Small intestine (tissue), 7 donors: ENCODE results near the gene TMBIM4. TPM values are rescaled to one million over a fixed set of nuclear protein-coding genes. Genes with fewer than 3 reads are reported as not detected.
"Not testable (repeated sequence)": the region's sequence is repeated elsewhere in the genome, so short reads cannot be mapped to it uniquely, and the experiment has no call there.

Experiments used
- DNase-seq, 2 donors: peaks; one replicate each; pipeline versions ENCODE4 v3.0.0 to v3.0.0-alpha.2; 2013
- FAIRE-seq: peaks from 2 replicates; lab custom pipeline; 2012; peaks lifted over from hg19 to GRCh38; lab: Jason Lieb, UNC
- H3K27ac ChIP-seq, 3 donors: one replicate each; pipeline ENCODE4 v1.5.1; 2013; ENCODE audit warnings: low read length in 2 of 3, mild to moderate bottlenecking in 2 of 3, control low read depth in 1 of 3, inconsistent platforms in 1 of 3, low read depth in 1 of 3, moderate library complexity in 1 of 3
- H3K27me3 ChIP-seq, 3 donors: one replicate each; pipeline ENCODE4 v1.6.1; 2013; ENCODE audit warnings: low read length in 3 of 3, inconsistent platforms in 1 of 3; ENCODE audit not compliant: control insufficient read depth in 3 of 3, insufficient read depth in 3 of 3
- H3K36me3 ChIP-seq, 3 donors: one replicate each; pipeline ENCODE4 v1.6.1; 2013; ENCODE audit warnings: low read length in 3 of 3, inconsistent platforms in 1 of 3, low read depth in 1 of 3, mild to moderate bottlenecking in 1 of 3, moderate library complexity in 1 of 3; ENCODE audit not compliant: control insufficient read depth in 3 of 3, insufficient read depth in 2 of 3
- H3K4me1 ChIP-seq, 3 donors: one replicate each; pipeline ENCODE4 v1.6.1; 2013; ENCODE audit warnings: low read length in 2 of 3, inconsistent platforms in 1 of 3, low read depth in 1 of 3, mild to moderate bottlenecking in 1 of 3, moderate library complexity in 1 of 3; ENCODE audit not compliant: control insufficient read depth in 3 of 3, insufficient read depth in 2 of 3
- H3K4me3 ChIP-seq, 3 donors: one replicate each; pipeline ENCODE4 v1.5.1; 2013; ENCODE audit warnings: low read length in 3 of 3, control low read depth in 1 of 3, inconsistent platforms in 1 of 3, low read depth in 1 of 3, mild to moderate bottlenecking in 1 of 3, moderate library complexity in 1 of 3
- H3K9me3 ChIP-seq, 2 donors: one replicate each; pipeline ENCODE4 v1.6.1; 2013; ENCODE audit warnings: low read depth in 1 of 2, low read length in 1 of 2; ENCODE audit not compliant: control insufficient read depth in 2 of 2, insufficient read depth in 1 of 2
- WGBS, 3 donors: extraction: QIAGEN DNeasy Blood & Tissue Kit; methylation state at CpG; one replicate each; pipeline ENCODE4 v1.1.7; 2013; 5-methylcytosine and 5-hydroxymethylcytosine counted together
- polyA plus RNA-seq, 4 donors: library from polyadenylated mRNA; stranded (reverse) in 3 of 4; unstranded in 1 of 4; fragments of 200-250 nt in 3 of 4; fragments of 120-200 nt in 1 of 4; gene quantifications; one replicate each; pipeline versions ENCODE4 v1.2.1 to v1.2.3, GENCODE V29; 2013
- donor health status: healthy with polysubstance abuse.
- donor health status: control.
- donor health status: control.
- donor health status: Bipolar disorder and iron deficiency.
- donor health status: healthy.

The TMBIM4 gene
- polyA plus RNA-seq, 4 donors: 45.7 to 165 (median 101) TPM

DNA sequence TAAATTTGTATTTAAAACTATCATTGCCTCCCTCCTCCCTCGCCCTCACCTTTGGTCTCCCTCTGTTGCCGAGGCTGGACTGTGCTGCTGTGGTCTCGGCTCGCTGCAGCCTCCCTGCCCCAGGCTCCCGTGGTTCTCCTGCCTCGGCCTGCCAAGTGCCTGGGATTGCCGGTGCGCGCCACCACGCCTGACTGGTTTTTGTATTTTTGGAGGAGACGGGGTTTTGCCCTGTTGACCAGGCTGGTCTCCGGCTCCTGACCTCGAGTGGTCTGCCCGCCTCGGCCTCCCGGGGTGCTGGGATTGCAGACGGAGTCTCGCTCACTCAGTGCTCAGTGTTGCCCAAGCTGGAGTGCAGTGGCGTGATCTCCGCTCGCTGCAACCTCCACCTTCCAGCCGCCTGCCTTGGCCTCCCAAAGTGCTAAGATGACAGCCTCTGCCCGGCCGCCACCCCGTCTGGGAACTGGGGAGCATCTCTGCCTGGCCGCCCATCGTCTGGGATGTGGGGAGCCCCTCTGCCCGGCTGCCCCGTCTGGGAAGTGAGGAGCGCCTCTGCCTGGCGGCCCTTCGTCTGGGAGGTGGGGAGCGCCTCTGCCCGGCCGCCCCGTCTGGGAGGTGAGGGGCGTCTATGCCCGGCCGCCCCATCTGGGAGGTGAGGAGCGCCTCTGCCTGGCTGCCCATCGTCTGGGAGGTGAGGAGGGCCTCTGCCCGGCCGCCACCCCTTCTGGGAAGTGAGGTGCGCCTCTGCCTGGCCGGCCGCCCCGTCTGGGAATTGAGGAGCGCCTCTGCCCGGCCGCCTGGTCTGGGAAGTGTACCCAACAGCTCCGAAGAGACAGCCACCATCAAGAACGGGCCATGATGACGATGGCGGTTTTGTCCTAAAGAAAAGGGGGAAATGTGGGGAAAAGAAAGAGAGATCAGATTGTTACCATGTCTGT lies 4.9 kb upstream of the TMBIM4 start:
- H3K9me3 ChIP-seq, H3K27ac ChIP-seq, FAIRE-seq, H3K4me3 ChIP-seq, H3K27me3 ChIP-seq, DNase-seq, H3K36me3 ChIP-seq, H3K4me1 ChIP-seq: not testable (repeated sequence)
- 94 to 96% (median 95%) methylated on average over 44 to 54 of the region's 54 CpGs for WGBS, 3 donors

DNA sequence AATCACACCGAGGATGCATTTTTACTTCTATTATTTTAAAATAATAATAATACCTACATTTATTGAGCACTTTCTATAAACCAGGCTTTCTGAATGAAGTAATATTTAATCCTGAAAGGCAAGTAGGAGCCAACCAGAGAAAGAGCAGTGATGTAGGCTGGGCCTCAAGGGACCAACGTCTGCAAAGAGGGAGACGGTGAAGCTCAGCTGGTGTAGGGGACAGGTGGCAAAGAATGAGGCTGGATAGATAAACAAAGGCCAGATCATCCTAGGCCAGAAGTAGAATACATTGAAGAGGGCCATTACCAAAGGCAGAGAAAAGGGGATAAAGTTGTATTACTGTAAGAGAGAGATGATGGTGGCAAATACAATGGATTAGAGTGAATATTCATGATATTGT lies 810 bp upstream of the TMBIM4 start:
- no peak for DNase-seq
- peaks cover 0 to 4% (median 0%) of the 10 kb centered on the region in 3 donors for H3K4me1 ChIP-seq
- H3K4me3 ChIP-seq: peak overlapping the region in 1 of 3 donors; percentile 87
- peaks cover 0 to 6% (median 0%) of the 10 kb centered on the region in 3 donors for H3K36me3 ChIP-seq
- H3K9me3 ChIP-seq: peaks cover 0 to 5% of the 10 kb centered on the region in 2 donors
- no peaks in the 10 kb centered on the region for H3K27me3 ChIP-seq
- WGBS, 3 donors: 93 to 98% (median 94%) methylated on average over 3 of the region's 3 CpGs
- FAIRE-seq: no peak
- H3K27ac ChIP-seq: peak overlapping the region in 1 of 3 donors; percentile 99

DNA sequence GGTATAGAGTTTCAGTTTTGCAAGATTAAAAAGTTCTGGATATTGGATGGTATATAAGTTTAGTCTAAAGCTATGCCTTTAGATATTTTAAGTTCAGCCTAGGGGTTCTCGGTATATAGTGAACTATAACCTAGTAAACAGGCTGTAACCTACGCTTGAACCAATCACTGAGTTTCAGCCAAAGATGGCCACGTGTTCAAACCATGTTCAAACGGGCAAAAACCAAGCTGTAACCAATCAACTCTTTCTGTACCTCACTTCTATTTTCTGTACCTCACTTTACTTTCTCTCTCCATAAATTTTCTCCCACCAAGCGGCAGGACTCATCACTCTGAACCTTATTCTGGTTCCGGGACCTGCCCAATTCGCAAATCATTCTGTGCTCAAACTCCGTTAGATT lies 1.4 kb downstream of the TMBIM4 start:
- FAIRE-seq: no peak
- Histone ChIP-seq H3K9me3 (peaks cover 0 to 6% of the 10 kb centered on the region in 2 donors), H3K27me3 (no peaks in the 10 kb centered on the region), H3K27ac (peak overlapping the region; percentile 4 to 99 (median 32)), H3K4me1 (peaks cover 0 to 4% (median 0%) of the 10 kb centered on the region in 3 donors), H3K4me3 (peak overlapping the region in 2 of 3 donors; percentile 23 to 87), H3K36me3 (peaks cover 0 to 6% (median 0%) of the 10 kb centered on the region in 3 donors)
- 76 to 79% (median 78%) methylated on average over 8 of the region's 8 CpGs for WGBS, 3 donors
- DNase-seq: no peak

DNA sequence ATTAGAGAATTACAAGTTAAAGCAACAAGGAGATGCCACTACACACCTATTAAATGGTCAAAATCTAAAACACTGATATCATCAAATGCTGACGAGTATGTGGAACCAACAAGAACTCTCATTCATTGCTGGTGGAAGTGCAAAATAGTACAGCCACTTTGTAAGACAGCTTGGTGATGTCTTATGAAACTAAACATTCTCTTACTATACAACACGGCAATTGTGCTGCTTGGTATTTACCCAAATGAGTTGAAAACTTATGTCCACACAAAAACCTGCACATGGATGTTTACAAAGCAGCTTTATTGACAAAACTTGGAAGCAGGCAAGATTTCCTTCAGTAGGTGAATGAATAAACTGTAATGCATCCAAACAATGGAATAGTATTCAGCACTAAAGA lies 3.2 kb downstream of the TMBIM4 start:
- no peak overlapping the region for H3K4me3 ChIP-seq
- peaks cover 0 to 6% (median 0%) of the 10 kb centered on the region in 3 donors for H3K36me3 ChIP-seq
- WGBS, 3 donors: 89 to 93% (median 91%) methylated on average over 2 of the region's 2 CpGs
- peaks cover 0 to 4% (median 3%) of the 10 kb centered on the region in 3 donors for H3K4me1 ChIP-seq
- H3K9me3 ChIP-seq: peaks cover 0 to 6% of the 10 kb centered on the region in 2 donors
- FAIRE-seq: no peak
- H3K27ac ChIP-seq: no peak overlapping the region
- H3K27me3 ChIP-seq: no peaks in the 10 kb centered on the region
- DNase-seq: no peak

- Histone ChIP-seq H3K9me3 (peaks cover 0 to 14% of the 10 kb centered on the region in 2 donors), H3K4me3 (no peak overlapping the region), H3K4me1 (peaks cover 0 to 3% (median 3%) of the 10 kb centered on the region in 3 donors), H3K27ac (no peak overlapping the region), H3K36me3 (peaks cover 4 to 15% (median 4%) of the 10 kb centered on the region in 3 donors), H3K27me3 (no peaks in the 10 kb centered on the region)
- no peak for FAIRE-seq
- 96 to 98% (median 97%) methylated on average over 2 of the region's 2 CpGs for WGBS, 3 donors
- no peak for DNase-seq
Measured at GRCh38 chr12:66165141-66165540, 4.7 kb downstream of the TMBIM4 start.

- Histone ChIP-seq H3K27ac (no peak overlapping the region), H3K36me3 (peaks cover 4 to 18% (median 6%) of the 10 kb centered on the region in 3 donors), H3K9me3 (peaks cover 0 to 20% of the 10 kb centered on the region in 2 donors), H3K27me3 (no peaks in the 10 kb centered on the region), H3K4me3 (no peak overlapping the region), H3K4me1 (peaks cover 0 to 3% (median 3%) of the 10 kb centered on the region in 3 donors)
- 90 to 92% (median 91%) methylated on average over 3 of the region's 3 CpGs for WGBS, 3 donors
- DNase-seq: no peak
- FAIRE-seq: no peak
Measured at GRCh38 chr12:66164349-66164821, 5.4 kb downstream of the TMBIM4 start.

DNA sequence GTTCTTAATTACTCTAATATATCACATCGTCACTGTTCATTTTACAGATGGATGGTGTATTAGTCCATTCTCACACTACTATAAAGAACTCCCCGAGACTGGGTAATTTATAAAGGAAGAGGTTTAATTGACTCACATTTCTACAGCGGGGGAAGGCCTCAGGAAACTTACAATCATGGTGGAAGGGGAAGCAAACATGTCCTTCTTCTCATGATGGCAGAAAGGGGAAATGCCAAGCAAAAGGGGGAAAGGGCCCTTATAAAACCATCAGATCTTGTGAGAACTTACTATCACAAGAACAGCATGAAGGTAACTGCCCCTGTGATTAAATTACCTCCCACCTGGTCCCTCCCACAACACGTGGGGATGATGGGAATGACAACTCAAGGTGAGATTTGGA lies 6.5 kb downstream of the TMBIM4 start:
- no peak for FAIRE-seq
- peaks cover 0 to 3% (median 0%) of the 10 kb centered on the region in 3 donors for H3K4me1 ChIP-seq
- WGBS, 3 donors: 65 to 77% (median 70%) methylated on average over 4 of the region's 4 CpGs

DNA sequence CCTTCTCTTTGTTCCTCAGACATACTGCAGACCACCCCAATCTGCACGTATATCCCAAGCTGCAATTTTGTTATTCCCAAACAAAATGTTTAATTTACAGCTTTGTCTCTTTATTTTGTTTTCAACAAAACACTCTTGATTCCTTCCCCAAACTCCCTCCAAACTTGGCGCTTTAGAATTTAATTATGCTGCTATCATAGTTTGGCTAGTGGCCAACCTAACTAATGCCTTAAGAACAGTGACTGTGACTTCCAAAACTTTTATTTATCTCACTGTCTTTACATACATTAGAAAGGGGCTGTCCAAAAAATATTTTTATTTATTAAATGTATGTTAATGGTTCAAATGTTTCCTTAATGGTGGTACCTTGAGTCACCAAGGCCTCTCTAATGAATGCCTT lies 7.1 kb downstream of the TMBIM4 start:
- no peak for FAIRE-seq
- peaks cover 0 to 3% (median 0%) of the 10 kb centered on the region in 3 donors for H3K4me1 ChIP-seq

More for the DNA sequence above, 6.5 kb downstream of the TMBIM4 start:
- no peak for DNase-seq
- Histone ChIP-seq H3K36me3 (peaks cover 4 to 22% (median 6%) of the 10 kb centered on the region in 3 donors), H3K4me3 (no peak overlapping the region), H3K27me3 (no peaks in the 10 kb centered on the region), H3K27ac (no peak overlapping the region), H3K9me3 (peaks cover 0 to 24% of the 10 kb centered on the region in 2 donors)

More for the DNA sequence above, 7.1 kb downstream of the TMBIM4 start:
- Histone ChIP-seq H3K36me3 (peaks cover 4 to 19% (median 6%) of the 10 kb centered on the region in 3 donors), H3K27ac (no peak overlapping the region), H3K4me3 (no peak overlapping the region), H3K9me3 (peaks cover 0 to 24% of the 10 kb centered on the region in 2 donors), H3K27me3 (no peaks in the 10 kb centered on the region)
- 73 to 92% (median 87%) methylated on average over 2 of the region's 2 CpGs for WGBS, 3 donors
- no peak for DNase-seq
